Stimulated activated CD4-positive, alpha-beta T cell treated with anti-CD3 and anti-CD28 coated beads, Interleukin-4, amount 100 ng/mL, for 24 hours (primary cell): ENCODE results near the gene ZNF865.
"Not testable (repeated sequence)": the region's sequence is repeated elsewhere in the genome, so short reads cannot be mapped to it uniquely, and the experiment has no call there.

Experiments used
- DNase-seq: peaks from one replicate; pipeline ENCODE4 v3.0.0-alpha.2; 2020

ZNF865 gene

GRCh38 chr19:55605637-55606470 is at the start of gene ZNF865:
Gene ZNF865, plus strand, starts transcription at chr19:55605647. Its CDS starts 7,972 bp downstream, at chr19:55613619.
- peak; percentile 78 for DNase-seq

GRCh38 chr19:55559684-55560083 is 45.8 kb upstream of the ZNF865 start:
- no peak for DNase-seq

GRCh38 chr19:55563261-55563690 is 42.2 kb upstream of the ZNF865 start:
- no peak for DNase-seq

GRCh38 chr19:55566823-55567222 is 38.6 kb upstream of the ZNF865 start:
- no peak for DNase-seq

- DNase-seq, result no peak
Measured at GRCh38 chr19:55567708-55568328, 37.6 kb upstream of the ZNF865 start.

GRCh38 chr19:55569477-55569876 is 36.0 kb upstream of the ZNF865 start:
- not testable (repeated sequence) for DNase-seq

GRCh38 chr19:55573929-55574328 is 31.5 kb upstream of the ZNF865 start:
- DNase-seq, result not testable (repeated sequence)

GRCh38 chr19:55576746-55577145 is 28.7 kb upstream of the ZNF865 start:
- no peak for DNase-seq

- no peak for DNase-seq
Measured at GRCh38 chr19:55578031-55578760, 27.3 kb upstream of the ZNF865 start.

GRCh38 chr19:55578761-55579747 is 26.4 kb upstream of the ZNF865 start:
- no peak for DNase-seq

GRCh38 chr19:55579766-55580621 is 25.5 kb upstream of the ZNF865 start:
- DNase-seq, result no peak

- DNase-seq, result peak; percentile 87
Measured at GRCh38 chr19:55580628-55581144, 24.8 kb upstream of the ZNF865 start, which contains the start of gene ZNF579. Gene ZNF579, minus strand, starts transcription at chr19:55580848. Its CDS starts 1,209 bp downstream, at chr19:55579639.

GRCh38 chr19:55581145-55581822 is 24.2 kb upstream of the ZNF865 start:
- no peak for DNase-seq

- DNase-seq, result no peak
Measured at GRCh38 chr19:55581823-55582223, 23.6 kb upstream of the ZNF865 start.

GRCh38 chr19:55582284-55582683 is 23.2 kb upstream of the ZNF865 start:
- DNase-seq, result not testable (repeated sequence)

- not testable (repeated sequence) for DNase-seq
Measured at GRCh38 chr19:55583897-55584296, 21.6 kb upstream of the ZNF865 start.

GRCh38 chr19:55584871-55585270 is 20.6 kb upstream of the ZNF865 start:
- DNase-seq, result no peak

- peak; percentile 58 for DNase-seq
Measured at GRCh38 chr19:55585658-55586339, 19.6 kb upstream of the ZNF865 start.

- peak; percentile 94 for DNase-seq
Measured at GRCh38 chr19:55586976-55587668, 18.3 kb upstream of the ZNF865 start.
